Measurements from ENCODE around the gene CDC42SE2. TPM values are rescaled to one million over a fixed set of nuclear protein-coding genes. Genes with fewer than 3 reads are reported as not detected.
"Not testable (repeated sequence)": the region's sequence is repeated elsewhere in the genome, so short reads cannot be mapped to it uniquely, and the experiment has no call there.

Gene CDC42SE2
- polyA plus RNA-seq, 4 donors: 36.0 to 60.3 (median 55.0) TPM

GRCh38 chr5:131302506-131302905 is 38.7 kb downstream of the CDC42SE2 start:
- DNase-seq: no peak
- H3K27me3 ChIP-seq (ENCODE audit: control insufficient read depth in 3 of 3, insufficient read depth in 3 of 3, low read length in 3 of 3): no peaks in the 10 kb centered on the region
- no peaks in the 10 kb centered on the region for H3K36me3 ChIP-seq (ENCODE audit: control insufficient read depth in 3 of 3, insufficient read depth in 2 of 3, low read depth in 1 of 3, low read length in 3 of 3)
- peaks cover 0 to 2% of the 10 kb centered on the region in 2 donors for H3K9me3 ChIP-seq (ENCODE audit: control insufficient read depth in 2 of 2, insufficient read depth in 1 of 2, low read depth in 1 of 2, low read length in 1 of 2)
- H3K4me3 ChIP-seq (ENCODE audit: low read depth in 1 of 3, low read length in 3 of 3): no peak overlapping the region
- FAIRE-seq: no peak
- H3K4me1 ChIP-seq (ENCODE audit: control insufficient read depth in 3 of 3, insufficient read depth in 2 of 3, low read depth in 1 of 3, low read length in 2 of 3): no peaks in the 10 kb centered on the region
- 56 to 74% (median 59%) methylated on average over 6 of the region's 6 CpGs for WGBS, 3 donors
- H3K27ac ChIP-seq (ENCODE audit: low read depth in 1 of 3, low read length in 2 of 3): no peak overlapping the region

DNA sequence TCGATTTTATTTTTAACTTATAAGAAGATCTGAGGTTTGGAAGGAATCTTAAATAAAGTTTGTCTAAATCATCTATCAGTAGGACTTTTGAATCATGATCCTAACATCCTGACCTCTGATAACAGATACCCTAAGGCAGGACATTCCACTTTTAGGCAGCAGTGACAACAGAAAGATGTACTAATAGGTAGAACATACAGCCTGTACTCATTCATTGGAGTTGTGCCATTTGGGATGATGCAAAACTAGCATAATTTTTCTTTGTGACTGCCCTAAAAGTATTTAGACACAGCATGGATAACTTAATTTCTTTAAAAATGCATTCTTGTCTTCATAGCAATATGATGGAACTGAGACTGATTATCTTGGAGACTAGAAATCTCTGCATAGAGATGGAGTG is 39.7 kb downstream of the CDC42SE2 start:
- Histone ChIP-seq H3K27ac (ENCODE audit: low read depth in 1 of 3, low read length in 2 of 3) (no peak overlapping the region), H3K27me3 (ENCODE audit: control insufficient read depth in 3 of 3, insufficient read depth in 3 of 3, low read length in 3 of 3) (no peaks in the 10 kb centered on the region), H3K4me3 (ENCODE audit: low read depth in 1 of 3, low read length in 3 of 3) (no peak overlapping the region), H3K4me1 (ENCODE audit: control insufficient read depth in 3 of 3, insufficient read depth in 2 of 3, low read depth in 1 of 3, low read length in 2 of 3) (no peaks in the 10 kb centered on the region), H3K9me3 (ENCODE audit: control insufficient read depth in 2 of 2, insufficient read depth in 1 of 2, low read depth in 1 of 2, low read length in 1 of 2) (peaks cover 0 to 2% of the 10 kb centered on the region in 2 donors), H3K36me3 (ENCODE audit: control insufficient read depth in 3 of 3, insufficient read depth in 2 of 3, low read depth in 1 of 3, low read length in 3 of 3) (no peaks in the 10 kb centered on the region)
- FAIRE-seq (no peak), DNase-seq (no peak)
- WGBS, 3 donors: 59 to 77% (median 65%) methylated on average over 1 of the region's 1 CpG

- no peak for FAIRE-seq
- no peak overlapping the region for H3K27ac ChIP-seq (ENCODE audit: low read depth in 1 of 3, low read length in 2 of 3)
- H3K4me3 ChIP-seq (ENCODE audit: low read depth in 1 of 3, low read length in 3 of 3): no peak overlapping the region
- H3K4me1 ChIP-seq (ENCODE audit: control insufficient read depth in 3 of 3, insufficient read depth in 2 of 3, low read depth in 1 of 3, low read length in 2 of 3): no peaks in the 10 kb centered on the region
- H3K9me3 ChIP-seq (ENCODE audit: control insufficient read depth in 2 of 2, insufficient read depth in 1 of 2, low read depth in 1 of 2, low read length in 1 of 2): peaks cover 0 to 2% of the 10 kb centered on the region in 2 donors
- H3K27me3 ChIP-seq (ENCODE audit: control insufficient read depth in 3 of 3, insufficient read depth in 3 of 3, low read length in 3 of 3): no peaks in the 10 kb centered on the region
- DNase-seq: no peak
- 73 to 80% (median 77%) methylated on average over 2 of the region's 2 CpGs for WGBS, 3 donors
- no peaks in the 10 kb centered on the region for H3K36me3 ChIP-seq (ENCODE audit: control insufficient read depth in 3 of 3, insufficient read depth in 2 of 3, low read depth in 1 of 3, low read length in 3 of 3)
Observed at GRCh38 chr5:131304414-131304813, 40.6 kb downstream of the CDC42SE2 start.

DNA sequence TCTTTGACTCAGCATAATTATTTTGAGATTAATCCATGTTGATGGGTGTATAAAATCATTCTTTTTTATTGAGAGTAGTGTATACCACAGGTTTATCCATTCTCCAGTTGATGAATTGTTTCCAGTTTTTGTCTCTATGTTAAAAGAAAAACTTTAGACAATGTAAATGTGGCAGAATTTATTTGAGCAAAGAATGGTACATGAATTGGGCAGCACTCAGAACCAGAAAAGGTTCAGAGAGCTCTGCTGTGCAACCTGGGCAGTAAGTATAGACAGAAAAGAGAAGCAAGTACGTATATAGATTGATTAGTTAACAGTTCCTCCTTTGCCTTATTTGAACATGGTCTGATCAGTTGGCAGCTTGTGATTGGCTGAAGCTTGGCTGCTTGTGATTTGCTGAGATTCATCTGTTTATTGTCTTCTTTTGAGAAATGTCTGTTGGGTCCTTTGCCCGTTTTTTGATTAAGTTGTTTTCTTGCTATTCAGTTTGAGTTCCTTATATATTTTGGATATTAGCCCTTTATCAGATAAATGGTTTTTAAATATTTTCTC is 41.4 kb downstream of the CDC42SE2 start:
- FAIRE-seq: no peak

DNA sequence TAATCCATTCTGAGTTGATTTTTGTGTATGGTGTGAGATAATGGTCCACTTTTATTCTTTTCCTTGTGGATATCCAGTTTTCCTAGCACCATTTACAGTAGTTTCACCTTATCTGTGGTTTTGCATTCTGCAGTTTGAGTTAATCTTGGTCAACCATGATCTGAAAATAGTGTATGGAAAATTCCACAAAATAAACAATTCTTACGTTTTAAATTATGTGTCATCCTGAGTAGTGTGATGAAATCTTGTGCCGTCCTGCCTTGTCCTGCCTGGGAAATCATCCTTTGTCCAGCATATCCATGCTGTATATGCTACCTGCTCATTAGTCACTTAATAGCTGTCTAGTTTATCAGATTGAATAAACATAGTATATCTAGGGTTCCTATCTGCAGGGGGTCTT is 42.1 kb downstream of the CDC42SE2 start:
- no peak for FAIRE-seq
- no peaks in the 10 kb centered on the region for H3K27me3 ChIP-seq (ENCODE audit: control insufficient read depth in 3 of 3, insufficient read depth in 3 of 3, low read length in 3 of 3)
- no peaks in the 10 kb centered on the region for H3K4me1 ChIP-seq (ENCODE audit: control insufficient read depth in 3 of 3, insufficient read depth in 2 of 3, low read depth in 1 of 3, low read length in 2 of 3)
- 74 to 85% (median 84%) methylated on average over 2 of the region's 2 CpGs for WGBS, 3 donors
- H3K36me3 ChIP-seq (ENCODE audit: control insufficient read depth in 3 of 3, insufficient read depth in 2 of 3, low read depth in 1 of 3, low read length in 3 of 3): no peaks in the 10 kb centered on the region
- no peak for DNase-seq
- H3K9me3 ChIP-seq (ENCODE audit: control insufficient read depth in 2 of 2, insufficient read depth in 1 of 2, low read depth in 1 of 2, low read length in 1 of 2): peaks cover 0 to 2% of the 10 kb centered on the region in 2 donors
- H3K4me3 ChIP-seq (ENCODE audit: low read depth in 1 of 3, low read length in 3 of 3): no peak overlapping the region
- H3K27ac ChIP-seq (ENCODE audit: low read depth in 1 of 3, low read length in 2 of 3): no peak overlapping the region

More for the DNA sequence above, 41.4 kb downstream of the CDC42SE2 start:
- WGBS, 3 donors: 71 to 82% (median 82%) methylated on average over 2 of the region's 2 CpGs
- H3K4me3 ChIP-seq (ENCODE audit: low read depth in 1 of 3, low read length in 3 of 3): no peak overlapping the region
- DNase-seq: no peak
- H3K9me3 ChIP-seq (ENCODE audit: control insufficient read depth in 2 of 2, insufficient read depth in 1 of 2, low read depth in 1 of 2, low read length in 1 of 2): peaks cover 0 to 2% of the 10 kb centered on the region in 2 donors
- H3K27me3 ChIP-seq (ENCODE audit: control insufficient read depth in 3 of 3, insufficient read depth in 3 of 3, low read length in 3 of 3): no peaks in the 10 kb centered on the region
- H3K4me1 ChIP-seq (ENCODE audit: control insufficient read depth in 3 of 3, insufficient read depth in 2 of 3, low read depth in 1 of 3, low read length in 2 of 3): no peaks in the 10 kb centered on the region
- H3K27ac ChIP-seq (ENCODE audit: low read depth in 1 of 3, low read length in 2 of 3): peak overlapping the region in 1 of 3 donors; percentile 4
- H3K36me3 ChIP-seq (ENCODE audit: control insufficient read depth in 3 of 3, insufficient read depth in 2 of 3, low read depth in 1 of 3, low read length in 3 of 3): no peaks in the 10 kb centered on the region

- not testable (repeated sequence) for H3K9me3 ChIP-seq (ENCODE audit: control insufficient read depth in 2 of 2, insufficient read depth in 1 of 2, low read depth in 1 of 2, low read length in 1 of 2); DNase-seq; FAIRE-seq; H3K4me1 ChIP-seq (ENCODE audit: control insufficient read depth in 3 of 3, insufficient read depth in 2 of 3, low read depth in 1 of 3, low read length in 2 of 3); H3K36me3 ChIP-seq (ENCODE audit: control insufficient read depth in 3 of 3, insufficient read depth in 2 of 3, low read depth in 1 of 3, low read length in 3 of 3); H3K27me3 ChIP-seq (ENCODE audit: control insufficient read depth in 3 of 3, insufficient read depth in 3 of 3, low read length in 3 of 3)
- WGBS, 3 donors: 25 to 58% (median 35%) methylated on average over 15 to 16 of the region's 16 CpGs
- Histone ChIP-seq H3K27ac (ENCODE audit: low read depth in 1 of 3, low read length in 2 of 3) (peak overlapping the region in 2 of 3 donors; percentile 20 to 66), H3K4me3 (ENCODE audit: low read depth in 1 of 3, low read length in 3 of 3) (peak overlapping the region in 1 of 3 donors; percentile 36)
Observed at GRCh38 chr5:131312235-131312772, 48.5 kb downstream of the CDC42SE2 start.

GRCh38 chr5:131316026-131316425 is 52.2 kb downstream of the CDC42SE2 start:
- FAIRE-seq: no peak

DNA sequence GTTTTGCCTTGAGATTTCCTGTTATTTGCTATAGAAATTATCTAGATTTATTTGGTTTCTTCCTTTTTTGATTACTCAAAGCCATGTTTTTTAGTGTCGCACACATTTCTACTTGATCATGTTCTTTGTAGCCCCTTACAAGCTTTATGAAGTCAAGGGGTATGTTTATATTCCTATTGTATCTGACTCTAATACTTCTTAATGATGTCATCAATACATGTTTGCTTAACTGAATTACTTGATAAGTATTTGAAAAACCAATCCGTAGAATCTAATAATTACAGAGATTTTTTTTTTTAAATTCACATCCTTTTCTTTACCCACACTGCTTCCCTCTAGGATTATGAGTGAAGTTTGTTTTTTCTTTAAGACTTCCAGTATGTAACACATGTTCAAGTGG is 53.0 kb downstream of the CDC42SE2 start:
- H3K9me3 ChIP-seq (ENCODE audit: control insufficient read depth in 2 of 2, insufficient read depth in 1 of 2, low read depth in 1 of 2, low read length in 1 of 2): no peaks in the 10 kb centered on the region
- H3K4me3 ChIP-seq (ENCODE audit: low read depth in 1 of 3, low read length in 3 of 3): no peak overlapping the region
- no peak for DNase-seq
- no peaks in the 10 kb centered on the region for H3K27me3 ChIP-seq (ENCODE audit: control insufficient read depth in 3 of 3, insufficient read depth in 3 of 3, low read length in 3 of 3)
- FAIRE-seq: no peak
- no peak overlapping the region for H3K27ac ChIP-seq (ENCODE audit: low read depth in 1 of 3, low read length in 2 of 3)
- WGBS, 3 donors: 60 to 73% (median 63%) methylated on average over 2 of the region's 2 CpGs
- peaks cover 2 to 5% (median 3%) of the 10 kb centered on the region in 3 donors for H3K4me1 ChIP-seq (ENCODE audit: control insufficient read depth in 3 of 3, insufficient read depth in 2 of 3, low read depth in 1 of 3, low read length in 2 of 3)
- peaks cover 4 to 10% (median 5%) of the 10 kb centered on the region in 3 donors for H3K36me3 ChIP-seq (ENCODE audit: control insufficient read depth in 3 of 3, insufficient read depth in 2 of 3, low read depth in 1 of 3, low read length in 3 of 3)

More at GRCh38 chr5:131316026-131316425, 52.2 kb downstream of the CDC42SE2 start:
- Histone ChIP-seq H3K27ac (ENCODE audit: low read depth in 1 of 3, low read length in 2 of 3) (no peak overlapping the region), H3K4me1 (ENCODE audit: control insufficient read depth in 3 of 3, insufficient read depth in 2 of 3, low read depth in 1 of 3, low read length in 2 of 3) (peaks cover 2 to 5% (median 3%) of the 10 kb centered on the region in 3 donors), H3K36me3 (ENCODE audit: control insufficient read depth in 3 of 3, insufficient read depth in 2 of 3, low read depth in 1 of 3, low read length in 3 of 3) (peaks cover 4 to 10% (median 5%) of the 10 kb centered on the region in 3 donors), H3K4me3 (ENCODE audit: low read depth in 1 of 3, low read length in 3 of 3) (no peak overlapping the region), H3K9me3 (ENCODE audit: control insufficient read depth in 2 of 2, insufficient read depth in 1 of 2, low read depth in 1 of 2, low read length in 1 of 2) (no peaks in the 10 kb centered on the region), H3K27me3 (ENCODE audit: control insufficient read depth in 3 of 3, insufficient read depth in 3 of 3, low read length in 3 of 3) (no peaks in the 10 kb centered on the region)
- DNase-seq: no peak
- 94 to 98% (median 97%) methylated on average over 2 of the region's 2 CpGs for WGBS, 3 donors

DNA sequence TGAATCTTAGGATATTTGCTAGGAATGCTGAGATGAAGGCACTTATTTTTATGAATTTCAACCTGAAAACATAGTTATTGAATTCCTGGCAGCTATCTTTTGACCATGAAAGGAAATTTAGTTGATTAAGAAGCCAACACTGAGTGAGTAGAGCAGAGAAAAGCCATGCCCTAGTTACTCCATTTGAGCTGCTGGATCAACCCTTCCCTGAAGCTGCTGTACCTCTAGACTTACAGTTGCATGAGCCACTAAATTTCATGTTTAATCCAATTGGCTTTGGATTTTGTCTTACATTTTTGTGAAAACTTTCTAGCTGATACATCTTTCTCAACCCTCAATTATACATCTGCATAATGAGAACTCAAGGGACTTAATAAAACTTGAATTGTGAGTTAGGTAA is 54.6 kb downstream of the CDC42SE2 start:
- DNase-seq (no peak), FAIRE-seq (no peak)
- no peaks in the 10 kb centered on the region for H3K27me3 ChIP-seq (ENCODE audit: control insufficient read depth in 3 of 3, insufficient read depth in 3 of 3, low read length in 3 of 3)
- no peak overlapping the region for H3K27ac ChIP-seq (ENCODE audit: low read depth in 1 of 3, low read length in 2 of 3)
- H3K9me3 ChIP-seq (ENCODE audit: control insufficient read depth in 2 of 2, insufficient read depth in 1 of 2, low read depth in 1 of 2, low read length in 1 of 2): no peaks in the 10 kb centered on the region
- H3K36me3 ChIP-seq (ENCODE audit: control insufficient read depth in 3 of 3, insufficient read depth in 2 of 3, low read depth in 1 of 3, low read length in 3 of 3): peaks cover 4 to 14% (median 5%) of the 10 kb centered on the region in 3 donors
- no peak overlapping the region for H3K4me3 ChIP-seq (ENCODE audit: low read depth in 1 of 3, low read length in 3 of 3)
- H3K4me1 ChIP-seq (ENCODE audit: control insufficient read depth in 3 of 3, insufficient read depth in 2 of 3, low read depth in 1 of 3, low read length in 2 of 3): peaks cover under 1 to 5% (median 3%) of the 10 kb centered on the region in 3 donors

All from small intestine (tissue), 7 donors.